Pancreas (tissue), 10 donors: ENCODE results near the gene ACSL6. TPM values are rescaled to one million over a fixed set of nuclear protein-coding genes. Genes with fewer than 3 reads are reported as not detected.
A peak's percentile ranks its signal among the peaks of the same experiment; 100 is the strongest.

ENCODE experiments used
- ATAC-seq, 4 donors: fragments of 200-7000 bp; cut with Tn5 transposase; one replicate each; pipeline versions ENCODE4 v1.8.0 to v1.9.1; 2020; ENCODE audit warnings: mild to moderate bottlenecking in 4 of 4, moderate library complexity in 4 of 4
- DNase-seq, 6 donors: peaks; one replicate each; pipeline ENCODE4 v3.0.0-alpha.2; 2020
- FAIRE-seq: peaks from 2 replicates; lab custom pipeline; 2012; peaks lifted over from hg19 to GRCh38; lab: Jason Lieb, UNC
- H3K27ac ChIP-seq, 4 donors: fragments of 200-600 bp; sonication (generic); 1 replicate in 3 of 4; 2 replicates in 1 of 4; pipeline versions ENCODE4 v1.5.0 to v1.8.0; 2020
- H3K27me3 ChIP-seq, 4 donors: fragments of 200-600 bp; one replicate each; pipeline ENCODE4 v1.8.0; 2021
- H3K36me3 ChIP-seq, 3 donors: fragments of 200-600 bp; sonication (generic) in 1 of 3; one replicate each; pipeline versions ENCODE4 v1.5.0 to v1.8.0; 2020 to 2021
- H3K4me1 ChIP-seq, 3 donors: fragments of 200-600 bp; one replicate each; pipeline ENCODE4 v1.8.0; 2021
- H3K4me3 ChIP-seq, 4 donors: fragments of 200-600 bp; sonication (generic) in 2 of 4; one replicate each; pipeline versions ENCODE4 v1.5.0 to v1.8.0; 2020 to 2021
- H3K9me3 ChIP-seq, 4 donors: fragments of 200-600 bp; one replicate each; pipeline ENCODE4 v1.8.0; 2021
- WGBS, 2 donors: extraction: QIAGEN DNeasy Blood & Tissue Kit; methylation state at CpG; one replicate each; pipeline ENCODE4 v1.1.7; 2013; 5-methylcytosine and 5-hydroxymethylcytosine counted together
- intact Hi-C, 3 donors: fragments of 100-400 bp; cut with DNase I; formaldehyde crosslinking; loops; one replicate each; pipeline versions ENCODE4 v1.11.1 to v1.14.2; 2022
- polyA plus RNA-seq, 2 donors: library from polyadenylated mRNA; stranded (reverse); fragments of 200-250 nt; gene quantifications; one replicate each; pipeline ENCODE4 v1.2.3, GENCODE V29; 2013
- total RNA-seq, 6 donors: library from RNA; stranded (reverse); fragmentation: NEBNext Ultra II Directional in 4 of 6; extraction: Animal tissue kit (Norgen Biotek cat#: 25700) in 4 of 6; gene quantifications; one replicate each; pipeline versions ENCODE4 v1.2.1 to v1.2.4, GENCODE V29; 2021 to 2023
- TF ChIP-seq, protein P1 (sequence below), 4 donors: fragments of 200-600 bp; sonication (generic) in 3 of 4; IDR thresholded peaks; one replicate each; pipeline versions ENCODE4 v1.5.0 to v1.8.0; 2021; ENCODE audit warnings: antibody characterized with exemption in 4 of 4
- donor health status: healthy with polysubstance abuse.
- donor health status: DM: no; HTN: no; CAD: no; lungs with moderate emphysema.
- donor health status: DM: no; HTN: no; CAD: no.
- donor health status: control.
- donor health status: control.
- donor health status: Bipolar disorder and iron deficiency.
- donor health status: DM: yes; HTN: yes; CAD: no.
- donor health status: DM: no; HTN: no; CAD: no.
- donor health status: DM: no; HTN: no; CAD: no.
- donor health status: DM: yes; HTN: yes; CAD: no.

ACSL6 gene
- total and polyA plus RNA-seq, 8 donors = 0.83 to 3.3 (median 1.1) TPM

- 83 to 89% methylated on average over 35 to 37 of the region's 37 CpGs for WGBS, 2 donors
- intact Hi-C loops = no loop called here
- ATAC-seq (peak in 2 of 4 donors; percentile 38 to 46), DNase-seq (no peak), FAIRE-seq (no peak)
- Histone ChIP-seq H3K9me3 (no peaks in the 10 kb centered on the region), H3K4me1 (no peaks in the 10 kb centered on the region), H3K4me3 (no peak overlapping the region), H3K36me3 (no peaks in the 10 kb centered on the region), H3K27ac (no peak overlapping the region), H3K27me3 (no peaks in the 10 kb centered on the region)
- TF ChIP-seq, protein P1, sequence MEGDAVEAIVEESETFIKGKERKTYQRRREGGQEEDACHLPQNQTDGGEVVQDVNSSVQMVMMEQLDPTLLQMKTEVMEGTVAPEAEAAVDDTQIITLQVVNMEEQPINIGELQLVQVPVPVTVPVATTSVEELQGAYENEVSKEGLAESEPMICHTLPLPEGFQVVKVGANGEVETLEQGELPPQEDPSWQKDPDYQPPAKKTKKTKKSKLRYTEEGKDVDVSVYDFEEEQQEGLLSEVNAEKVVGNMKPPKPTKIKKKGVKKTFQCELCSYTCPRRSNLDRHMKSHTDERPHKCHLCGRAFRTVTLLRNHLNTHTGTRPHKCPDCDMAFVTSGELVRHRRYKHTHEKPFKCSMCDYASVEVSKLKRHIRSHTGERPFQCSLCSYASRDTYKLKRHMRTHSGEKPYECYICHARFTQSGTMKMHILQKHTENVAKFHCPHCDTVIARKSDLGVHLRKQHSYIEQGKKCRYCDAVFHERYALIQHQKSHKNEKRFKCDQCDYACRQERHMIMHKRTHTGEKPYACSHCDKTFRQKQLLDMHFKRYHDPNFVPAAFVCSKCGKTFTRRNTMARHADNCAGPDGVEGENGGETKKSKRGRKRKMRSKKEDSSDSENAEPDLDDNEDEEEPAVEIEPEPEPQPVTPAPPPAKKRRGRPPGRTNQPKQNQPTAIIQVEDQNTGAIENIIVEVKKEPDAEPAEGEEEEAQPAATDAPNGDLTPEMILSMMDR (IDR thresholded peaks at IDR 0.05) = no peak
Observed at GRCh38 chr5:131944702-131945550, 66.5 kb downstream of the ACSL6 start.

GRCh38 chr5:131943916-131944315, 67.5 kb downstream of the ACSL6 start:
- 87 to 88% methylated on average over 2 of the region's 2 CpGs for WGBS, 2 donors
- DNase-seq = no peak
- FAIRE-seq = no peak
- Histone ChIP-seq H3K4me3 (no peak overlapping the region), H3K36me3 (no peaks in the 10 kb centered on the region), H3K27me3 (no peaks in the 10 kb centered on the region), H3K27ac (no peak overlapping the region), H3K9me3 (no peaks in the 10 kb centered on the region), H3K4me1 (no peaks in the 10 kb centered on the region)
- TF ChIP-seq, protein P1 (IDR thresholded peaks at IDR 0.05) = no peak
- intact Hi-C loops = no loop called here
- peak in 1 of 4 donors; percentile 39 for ATAC-seq

GRCh38 chr5:131942016-131942415, 69.4 kb downstream of the ACSL6 start:
- no peak for FAIRE-seq
- ATAC-seq = no peak

DNA sequence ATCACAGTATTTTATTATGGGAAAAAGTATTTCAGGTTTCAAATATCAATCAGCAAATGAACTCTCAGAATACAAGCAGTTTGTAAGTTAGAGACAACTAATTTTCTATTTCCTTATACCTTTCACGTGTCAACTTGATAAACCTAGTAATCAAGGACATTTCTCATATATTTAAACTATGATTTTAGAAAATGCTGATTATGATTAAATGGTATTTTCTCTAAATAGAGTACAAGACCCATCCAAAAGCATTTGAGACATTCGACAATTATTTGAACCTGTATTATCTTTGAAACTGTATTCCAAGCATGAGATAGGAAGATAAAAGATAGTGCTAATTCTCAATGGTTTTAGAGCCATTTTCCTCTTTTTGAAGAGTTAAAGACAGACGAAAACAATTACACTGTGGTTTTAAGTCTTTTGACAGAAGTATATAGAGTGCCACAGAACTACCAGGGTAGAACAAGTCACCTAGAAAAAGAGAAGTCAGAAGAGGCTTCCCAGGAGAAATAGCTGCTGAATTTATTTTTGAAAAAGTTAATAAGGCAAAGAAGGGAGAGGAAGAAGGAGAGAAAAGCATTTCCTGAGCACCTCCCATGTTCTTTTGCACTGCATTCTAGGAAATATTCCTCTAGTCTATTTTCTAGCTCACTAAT, 71.6 kb downstream of the ACSL6 start:
- Histone ChIP-seq H3K27me3 (no peaks in the 10 kb centered on the region), H3K4me3 (no peak overlapping the region), H3K4me1 (no peaks in the 10 kb centered on the region), H3K27ac (no peak overlapping the region), H3K9me3 (no peaks in the 10 kb centered on the region), H3K36me3 (no peaks in the 10 kb centered on the region)
- no peak for ATAC-seq
- intact Hi-C loops = no loop called here
- 54 to 56% methylated on average over 3 of the region's 3 CpGs for WGBS, 2 donors
- FAIRE-seq = no peak
- TF ChIP-seq, protein P1 (IDR thresholded peaks at IDR 0.05) = no peak
- DNase-seq = no peak

More at GRCh38 chr5:131942016-131942415, 69.4 kb downstream of the ACSL6 start:
- intact Hi-C loops = no loop called here
- Histone ChIP-seq H3K27ac (no peak overlapping the region), H3K4me3 (no peak overlapping the region), H3K9me3 (no peaks in the 10 kb centered on the region), H3K36me3 (no peaks in the 10 kb centered on the region), H3K27me3 (no peaks in the 10 kb centered on the region), H3K4me1 (no peaks in the 10 kb centered on the region)
- no peak for DNase-seq
- TF ChIP-seq, protein P1 (IDR thresholded peaks at IDR 0.05) = no peak
